ENCODE results near the gene TMEM123.

Gene TMEM123

DNA sequence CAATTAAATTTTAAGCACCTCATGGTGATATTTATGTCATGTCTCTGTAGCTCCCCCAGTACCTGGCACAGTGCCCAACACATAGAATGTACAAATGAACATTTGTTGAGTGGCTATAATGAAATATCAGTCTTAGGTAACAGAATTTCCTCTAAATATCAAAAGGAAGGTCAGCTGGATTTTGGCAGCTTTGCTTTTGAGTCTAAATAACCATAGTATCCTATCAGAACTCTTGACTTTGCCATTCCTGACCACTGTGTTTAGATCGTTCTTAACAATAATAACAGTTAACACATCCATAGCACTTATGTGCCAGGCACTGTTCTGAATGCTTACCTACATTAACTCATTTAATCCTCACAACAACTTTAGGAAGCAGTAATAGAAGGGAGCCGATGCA is 26.6 kb downstream of the TMEM123 start:
- no peak for DNase-seq (ENCODE audit: low read depth)
- TF ChIP-seq, protein P1, sequence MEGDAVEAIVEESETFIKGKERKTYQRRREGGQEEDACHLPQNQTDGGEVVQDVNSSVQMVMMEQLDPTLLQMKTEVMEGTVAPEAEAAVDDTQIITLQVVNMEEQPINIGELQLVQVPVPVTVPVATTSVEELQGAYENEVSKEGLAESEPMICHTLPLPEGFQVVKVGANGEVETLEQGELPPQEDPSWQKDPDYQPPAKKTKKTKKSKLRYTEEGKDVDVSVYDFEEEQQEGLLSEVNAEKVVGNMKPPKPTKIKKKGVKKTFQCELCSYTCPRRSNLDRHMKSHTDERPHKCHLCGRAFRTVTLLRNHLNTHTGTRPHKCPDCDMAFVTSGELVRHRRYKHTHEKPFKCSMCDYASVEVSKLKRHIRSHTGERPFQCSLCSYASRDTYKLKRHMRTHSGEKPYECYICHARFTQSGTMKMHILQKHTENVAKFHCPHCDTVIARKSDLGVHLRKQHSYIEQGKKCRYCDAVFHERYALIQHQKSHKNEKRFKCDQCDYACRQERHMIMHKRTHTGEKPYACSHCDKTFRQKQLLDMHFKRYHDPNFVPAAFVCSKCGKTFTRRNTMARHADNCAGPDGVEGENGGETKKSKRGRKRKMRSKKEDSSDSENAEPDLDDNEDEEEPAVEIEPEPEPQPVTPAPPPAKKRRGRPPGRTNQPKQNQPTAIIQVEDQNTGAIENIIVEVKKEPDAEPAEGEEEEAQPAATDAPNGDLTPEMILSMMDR (IDR thresholded peaks at IDR 0.05; ENCODE audit: control insufficient read depth, extremely low read depth, insufficient read depth) = no peak
- no peak overlapping the region for H3K4me3 ChIP-seq (ENCODE audit: low read depth, low read length)

DNA sequence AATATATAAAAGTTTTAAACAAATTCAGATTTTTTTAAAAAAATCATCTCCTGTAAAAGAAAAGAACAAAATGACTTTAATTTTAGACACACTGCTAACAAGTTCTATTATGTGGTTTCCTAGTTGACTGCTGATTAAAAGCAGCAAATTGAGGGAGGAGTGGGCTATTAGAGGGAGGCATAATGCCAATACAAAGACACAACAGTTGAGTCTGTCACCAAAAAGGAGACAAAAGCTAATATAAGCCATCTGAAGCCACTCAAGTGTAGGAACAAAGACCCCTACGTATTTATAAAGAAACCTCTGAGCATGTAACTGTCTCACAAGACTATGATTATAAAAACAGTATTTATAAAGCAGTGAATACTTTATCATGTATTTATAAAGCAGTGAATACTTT is 28.6 kb downstream of the TMEM123 start:
- DNase-seq (ENCODE audit: low read depth) = no peak
- H3K4me3 ChIP-seq (ENCODE audit: low read depth, low read length) = no peak overlapping the region
- TF ChIP-seq, protein P1 (IDR thresholded peaks at IDR 0.05; ENCODE audit: control insufficient read depth, extremely low read depth, insufficient read depth) = no peak

DNA sequence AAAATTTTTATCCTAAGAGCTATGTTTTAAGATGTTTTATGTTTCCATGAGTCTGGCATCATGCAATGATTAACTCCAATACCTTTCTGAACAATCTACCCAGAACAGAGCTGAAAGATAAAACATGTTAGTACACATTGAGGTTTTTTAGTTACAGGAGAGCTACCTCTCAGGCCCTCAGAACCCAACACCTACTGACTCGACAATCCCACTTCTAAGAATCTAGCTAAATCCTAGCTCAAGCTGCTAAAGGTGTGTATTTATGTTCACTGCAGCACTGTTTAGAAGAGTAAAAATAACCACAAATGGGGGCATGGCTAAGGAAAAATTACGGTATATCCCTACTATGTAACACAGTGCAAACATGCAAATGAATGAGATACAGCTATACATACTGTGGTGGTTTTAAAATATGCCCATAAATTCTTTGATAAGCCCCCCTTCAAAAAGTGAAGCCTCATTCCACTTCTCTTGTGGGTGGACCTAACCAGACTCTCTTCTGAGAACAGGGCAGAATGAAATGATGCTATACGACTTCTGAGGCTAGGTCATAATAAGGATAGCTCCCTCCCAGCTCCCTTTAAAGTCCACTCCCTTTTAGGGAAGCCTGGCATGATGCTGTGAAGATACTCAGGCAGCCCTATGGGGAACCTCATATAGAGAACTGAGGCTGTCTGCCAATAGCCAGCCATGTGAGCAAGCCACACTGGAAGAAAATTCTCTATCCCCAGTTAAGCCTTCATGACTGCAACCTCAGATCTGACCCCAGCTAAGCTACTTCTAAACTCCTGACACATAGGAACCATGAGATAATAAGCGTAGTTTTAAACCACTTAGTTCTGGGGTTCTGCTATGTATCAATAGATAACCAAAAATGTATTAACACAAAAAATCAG is 29.5 kb downstream of the TMEM123 start:
- no peak overlapping the region for H3K4me3 ChIP-seq (ENCODE audit: low read depth, low read length)
- TF ChIP-seq, protein P1 (IDR thresholded peaks at IDR 0.05; ENCODE audit: control insufficient read depth, extremely low read depth, insufficient read depth) = no peak
- DNase-seq (ENCODE audit: low read depth) = no peak

DNA sequence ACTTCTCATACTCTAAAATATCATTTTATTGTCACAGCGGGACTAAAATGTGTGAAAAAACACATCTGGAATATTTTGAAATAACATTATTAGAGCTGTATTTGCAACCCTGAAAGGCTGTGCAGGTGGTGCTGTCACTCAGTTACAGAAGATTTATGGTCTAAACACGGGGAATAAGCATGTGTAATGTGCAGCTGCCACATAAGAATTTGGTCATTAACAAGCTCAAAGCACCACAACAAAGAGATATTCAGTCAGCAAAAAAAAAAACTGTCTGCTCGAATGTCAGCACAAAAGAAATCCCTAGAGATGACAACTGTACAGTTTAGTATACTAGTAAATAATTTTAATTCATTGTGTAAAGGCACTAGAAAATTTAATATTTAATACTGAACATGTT is 31.3 kb downstream of the TMEM123 start:
- DNase-seq (ENCODE audit: low read depth) = no peak
- H3K4me3 ChIP-seq (ENCODE audit: low read depth, low read length) = no peak overlapping the region
- TF ChIP-seq, protein P1 (IDR thresholded peaks at IDR 0.05; ENCODE audit: control insufficient read depth, extremely low read depth, insufficient read depth) = no peak

DNA sequence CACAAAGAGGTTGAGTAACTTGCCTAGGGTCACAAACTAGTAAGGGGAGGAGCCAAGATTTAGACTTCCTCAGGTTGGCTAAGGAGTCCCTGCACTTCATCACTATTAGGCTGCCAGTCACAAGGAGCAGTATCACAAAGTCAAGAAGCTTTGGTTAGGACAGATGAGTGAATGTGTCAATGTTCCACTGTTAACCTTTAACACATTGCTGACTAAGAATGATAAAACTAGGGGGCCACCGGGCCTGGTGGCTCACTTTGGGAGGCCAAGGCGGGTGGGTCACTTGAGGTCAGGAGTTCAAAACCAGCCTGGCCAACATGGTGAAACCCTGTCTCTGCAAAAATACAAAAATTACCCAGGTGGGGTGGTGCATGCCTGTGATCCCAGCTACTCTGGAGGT is 32.0 kb downstream of the TMEM123 start:
- no peak for DNase-seq (ENCODE audit: low read depth)
- TF ChIP-seq, protein P1 (IDR thresholded peaks at IDR 0.05; ENCODE audit: control insufficient read depth, extremely low read depth, insufficient read depth) = no peak

DNA sequence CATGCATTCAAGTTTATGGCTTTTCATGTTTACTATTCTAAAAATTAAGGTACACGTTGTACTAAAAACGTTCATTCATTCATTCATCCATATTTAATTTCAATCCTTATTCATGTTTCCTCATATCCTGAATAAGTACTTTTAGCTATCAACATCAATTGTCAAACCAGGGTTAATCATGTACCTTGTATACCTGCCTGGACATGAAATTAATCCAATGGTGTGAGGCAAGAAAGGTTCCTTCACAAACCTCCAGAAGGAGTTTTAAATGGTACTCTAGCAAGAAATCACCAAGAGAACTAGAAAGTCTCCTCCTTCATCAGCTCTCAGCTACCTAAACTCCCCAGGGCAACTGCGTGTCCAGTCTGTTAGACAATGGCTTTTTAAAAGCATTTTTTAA is 33.4 kb downstream of the TMEM123 start:
- TF ChIP-seq, protein P1 (IDR thresholded peaks at IDR 0.05; ENCODE audit: control insufficient read depth, extremely low read depth, insufficient read depth) = no peak
- H3K4me3 ChIP-seq (ENCODE audit: low read depth, low read length) = no peak overlapping the region
- DNase-seq (ENCODE audit: low read depth) = no peak

More for the DNA sequence above, 32.0 kb downstream of the TMEM123 start:
- H3K4me3 ChIP-seq (ENCODE audit: low read depth, low read length) = no peak overlapping the region

DNA sequence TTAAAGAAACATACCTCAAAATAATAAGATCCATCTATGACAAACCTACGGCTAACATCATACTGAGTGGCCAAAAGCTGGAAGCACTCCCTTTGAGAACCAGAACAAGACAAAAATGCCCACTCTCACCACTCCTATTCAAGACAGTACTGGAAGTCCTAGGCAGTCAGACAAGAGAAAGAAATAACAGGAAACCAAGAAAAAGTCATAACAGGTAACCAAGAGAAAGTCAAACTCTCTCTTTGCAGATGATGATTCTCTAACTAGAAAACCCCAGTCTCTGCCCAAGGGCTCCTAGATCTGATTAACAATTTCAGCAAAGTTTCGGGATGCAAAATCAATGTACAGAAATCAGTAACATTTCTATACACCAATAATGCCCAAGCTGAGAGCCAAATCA is 35.6 kb downstream of the TMEM123 start:
- no peak overlapping the region for H3K4me3 ChIP-seq (ENCODE audit: low read depth, low read length)
- no peak for DNase-seq (ENCODE audit: low read depth)
- TF ChIP-seq, protein P1 (IDR thresholded peaks at IDR 0.05; ENCODE audit: control insufficient read depth, extremely low read depth, insufficient read depth) = no peak

Data from LNCaP clone FGC (cell line).